WTC11 (cell line): Measurements from ENCODE around the gene MNT. TPM values are rescaled to one million over a fixed set of nuclear protein-coding genes. Genes with fewer than 3 reads are reported as not detected.

Experiments
- ATAC-seq: fragments of 200-7000 bp; cut with Tn5 transposase; 2 replicates; pipeline ENCODE4 v1.10.0; 2021; ENCODE audit warnings: mild to moderate bottlenecking, moderate library complexity
- CTCF ChIA-PET: fragments of 300-600 bp; sonication (Branson Sonifier 250); formaldehyde crosslinking; loops from one replicate; lab custom pipeline; 2021; ENCODE audit warnings: antibody characterized with exemption; lab: Charles Lee
- POLR2A ChIA-PET: fragments of 350-600 bp; sonication (Branson Sonifier 250); formaldehyde crosslinking; loops from one replicate; lab custom pipeline; 2021; ENCODE audit warnings: antibody characterized with exemption; lab: Charles Lee
- DNase-seq: peaks from one replicate; pipeline ENCODE4 v3.0.0; 2021; ENCODE audit warnings: low spot score
- H3K27ac Mint-ChIP-seq: 2 replicates; pipeline ENCODE4 v1.8.0; 2021; ENCODE audit warnings: mixed read lengths
- H3K27me3 Mint-ChIP-seq: 2 replicates; pipeline ENCODE4 v1.8.0; 2021; ENCODE audit warnings: low read depth, mild to moderate bottlenecking, moderate library complexity, mixed read lengths
- H3K36me3 Mint-ChIP-seq: 2 replicates; pipeline ENCODE4 v1.8.0; 2021; ENCODE audit warnings: mixed read lengths
- H3K4me1 Mint-ChIP-seq: 2 replicates; pipeline ENCODE4 v1.8.0; 2022; ENCODE audit warnings: mixed read lengths
- H3K4me3 Mint-ChIP-seq: 2 replicates; pipeline ENCODE4 v1.8.0; 2021; ENCODE audit warnings: mild to moderate bottlenecking, moderate library complexity, mixed read lengths
- H3K9me3 Mint-ChIP-seq: 2 replicates; pipeline ENCODE4 v1.8.0; 2021; ENCODE audit warnings: mixed read lengths
- CBFB ChIP-seq: sonication (generic); formaldehyde crosslinking; IDR thresholded peaks from 2 replicates; pipeline ENCODE4 v1.8.1; 2022; ENCODE audit warnings: mild to moderate bottlenecking, low read depth, missing genetic modification reagents
- ETV6 ChIP-seq: sonication (generic); formaldehyde crosslinking; IDR thresholded peaks from 2 replicates; pipeline ENCODE4 v1.8.1; 2022; ENCODE audit warnings: mild to moderate bottlenecking, missing genetic modification reagents
- FOXJ3 ChIP-seq: sonication (generic); formaldehyde crosslinking; IDR thresholded peaks from 2 replicates; pipeline ENCODE4 v1.9.0; 2021; ENCODE audit warnings: missing genetic modification reagents, mild to moderate bottlenecking, borderline replicate concordance
- GABPB1 ChIP-seq: sonication (generic); formaldehyde crosslinking; IDR thresholded peaks from 2 replicates; pipeline ENCODE4 v1.8.1; 2023; ENCODE audit warnings: mild to moderate bottlenecking, missing genetic modification reagents
- GRHL2 ChIP-seq: fragments of 250-450 bp; sonication (Bioruptor Pico); IDR thresholded peaks from 2 replicates; pipeline ENCODE4 v1.8.0; 2022; ENCODE audit warnings: mild to moderate bottlenecking, moderate library complexity; ENCODE audit not compliant: insufficient replicate concordance, severe bottlenecking
- GTF2I ChIP-seq: fragments of 250-450 bp; sonication (Bioruptor Pico); conservative IDR thresholded peaks from 2 replicates; pipeline ENCODE4 v1.4.0; 2021; ENCODE audit warnings: mild to moderate bottlenecking
- MYBL2 ChIP-seq: sonication (generic); formaldehyde crosslinking; IDR thresholded peaks from 2 replicates; pipeline ENCODE4 v1.8.1; 2023; ENCODE audit warnings: mild to moderate bottlenecking, moderate library complexity, missing genetic modification reagents
- NR1H2 ChIP-seq: sonication (generic); formaldehyde crosslinking; IDR thresholded peaks from 2 replicates; pipeline ENCODE4 v1.9.0; 2021; ENCODE audit warnings: mild to moderate bottlenecking, moderate library complexity, missing genetic modification reagents
- NR3C1 ChIP-seq: sonication (generic); formaldehyde crosslinking; conservative IDR thresholded peaks from 2 replicates; pipeline ENCODE4 v1.8.1; 2023; ENCODE audit warnings: low read depth, mild to moderate bottlenecking, missing genetic modification reagents
- RELA ChIP-seq: sonication (generic); formaldehyde crosslinking; IDR thresholded peaks from 2 replicates; pipeline ENCODE4 v1.8.1; 2022; ENCODE audit warnings: missing genetic modification reagents, mild to moderate bottlenecking, borderline replicate concordance
- SOX15 ChIP-seq: fragments of 250-450 bp; sonication (Bioruptor Pico); IDR thresholded peaks from 2 replicates; pipeline ENCODE4 v1.9.0; 2021; ENCODE audit warnings: mild to moderate bottlenecking
- TCF7 ChIP-seq: sonication (generic); formaldehyde crosslinking; IDR thresholded peaks from 2 replicates; pipeline ENCODE4 v1.8.0; 2022; ENCODE audit warnings: mild to moderate bottlenecking, low read depth, missing genetic modification reagents, moderate library complexity
- TEAD1 ChIP-seq: sonication (generic); formaldehyde crosslinking; IDR thresholded peaks from 2 replicates; pipeline ENCODE4 v1.8.0; 2022; ENCODE audit warnings: mild to moderate bottlenecking, missing genetic modification reagents
- ZNF396 ChIP-seq: fragments of 250-450 bp; sonication (Bioruptor Pico); IDR thresholded peaks from 2 replicates; pipeline ENCODE4 v1.8.0; 2021; ENCODE audit warnings: mild to moderate bottlenecking, moderate library complexity, borderline replicate concordance
- total RNA-seq: library from RNA; stranded (reverse); gene quantifications from 3 replicates; pipeline ENCODE4 v1.2.3, GENCODE V29; 2021
- TF ChIP-seq, protein P1 (sequence below): fragments of 250-450 bp; sonication (Bioruptor Pico); IDR thresholded peaks from 2 replicates; pipeline ENCODE4 v2.1.2; 2022; ENCODE audit warnings: mild to moderate bottlenecking, moderate library complexity
- TF ChIP-seq, protein P2 (sequence below): fragments of 250-450 bp; sonication (Bioruptor Pico); IDR thresholded peaks from 2 replicates; pipeline ENCODE4 v1.9.0; 2021; ENCODE audit warnings: mild to moderate bottlenecking, borderline replicate concordance
- TF ChIP-seq, protein P3 (sequence below): sonication (generic); formaldehyde crosslinking; conservative IDR thresholded peaks from 2 replicates; pipeline ENCODE4 v1.8.1; 2023; ENCODE audit warnings: mild to moderate bottlenecking, low read depth, missing genetic modification reagents, moderate library complexity
- TF ChIP-seq, protein P4 (sequence below): sonication (generic); formaldehyde crosslinking; IDR thresholded peaks from 2 replicates; pipeline ENCODE4 v1.8.1; 2022; ENCODE audit warnings: low read depth, mild to moderate bottlenecking, moderate library complexity, missing genetic modification reagents, borderline replicate concordance
- TF ChIP-seq, protein P5 (sequence below): sonication (generic); formaldehyde crosslinking; IDR thresholded peaks from 2 replicates; pipeline ENCODE4 v1.8.1; 2022; ENCODE audit warnings: mild to moderate bottlenecking, moderate library complexity, missing genetic modification reagents
- TF ChIP-seq, protein P6 (sequence below): sonication (generic); formaldehyde crosslinking; IDR thresholded peaks from 2 replicates; pipeline ENCODE4 v1.8.0; 2023; ENCODE audit warnings: missing genetic modification reagents

Gene MNT
- total RNA-seq, 1 experiment from 2014 or later: 21.6 TPM

DNA sequence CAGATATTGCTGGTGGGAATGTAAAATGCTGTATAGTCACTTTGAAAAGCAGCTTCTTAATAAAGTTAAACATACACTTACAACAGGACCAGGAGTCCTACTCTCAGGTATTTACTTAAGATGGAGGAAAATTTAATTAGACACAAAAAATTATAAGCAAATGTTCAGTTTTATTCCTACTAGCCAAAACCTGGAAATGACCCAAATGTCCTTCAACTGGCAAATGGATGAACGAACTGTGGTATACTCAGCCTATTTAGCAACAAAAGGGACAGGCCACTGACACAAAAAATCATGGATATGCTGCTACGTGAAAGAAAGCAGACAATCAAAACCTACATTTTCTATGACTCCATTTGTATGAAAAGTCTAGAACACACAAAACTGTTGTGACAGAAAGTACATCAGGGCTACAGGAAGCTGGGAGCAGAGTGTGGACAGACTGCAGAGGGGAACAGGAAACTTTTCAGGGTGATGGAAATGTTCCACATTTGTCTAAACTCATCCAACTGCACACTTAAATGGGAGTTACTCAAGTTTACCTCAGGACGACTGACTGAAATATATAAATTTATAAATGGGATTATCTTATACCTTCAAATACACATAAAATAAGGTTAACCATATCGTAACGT, 49.3 kb upstream of the MNT start:
- ChIA-PET CTCF (no interaction called here), POLR2A (no interaction called here)
- H3K4me1 Mint-ChIP-seq: peaks cover 6% of the 10 kb centered on the region; the same call in 1 of the 2 replicates
- H3K4me3 Mint-ChIP-seq: no peak overlapping the region
- no peaks in the 10 kb centered on the region for H3K27me3 Mint-ChIP-seq
- peaks cover 12% of the 10 kb centered on the region for H3K9me3 Mint-ChIP-seq
- TF ChIP-seq, protein P1, sequence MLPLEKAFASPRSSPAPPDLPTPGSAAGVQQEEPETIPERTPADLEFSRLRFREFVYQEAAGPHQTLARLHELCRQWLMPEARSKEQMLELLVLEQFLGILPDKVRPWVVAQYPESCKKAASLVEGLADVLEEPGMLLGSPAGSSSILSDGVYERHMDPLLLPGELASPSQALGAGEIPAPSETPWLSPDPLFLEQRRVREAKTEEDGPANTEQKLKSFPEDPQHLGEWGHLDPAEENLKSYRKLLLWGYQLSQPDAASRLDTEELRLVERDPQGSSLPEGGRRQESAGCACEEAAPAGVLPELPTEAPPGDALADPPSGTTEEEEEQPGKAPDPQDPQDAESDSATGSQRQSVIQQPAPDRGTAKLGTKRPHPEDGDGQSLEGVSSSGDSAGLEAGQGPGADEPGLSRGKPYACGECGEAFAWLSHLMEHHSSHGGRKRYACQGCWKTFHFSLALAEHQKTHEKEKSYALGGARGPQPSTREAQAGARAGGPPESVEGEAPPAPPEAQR: no peak
- TF ChIP-seq, protein P2, sequence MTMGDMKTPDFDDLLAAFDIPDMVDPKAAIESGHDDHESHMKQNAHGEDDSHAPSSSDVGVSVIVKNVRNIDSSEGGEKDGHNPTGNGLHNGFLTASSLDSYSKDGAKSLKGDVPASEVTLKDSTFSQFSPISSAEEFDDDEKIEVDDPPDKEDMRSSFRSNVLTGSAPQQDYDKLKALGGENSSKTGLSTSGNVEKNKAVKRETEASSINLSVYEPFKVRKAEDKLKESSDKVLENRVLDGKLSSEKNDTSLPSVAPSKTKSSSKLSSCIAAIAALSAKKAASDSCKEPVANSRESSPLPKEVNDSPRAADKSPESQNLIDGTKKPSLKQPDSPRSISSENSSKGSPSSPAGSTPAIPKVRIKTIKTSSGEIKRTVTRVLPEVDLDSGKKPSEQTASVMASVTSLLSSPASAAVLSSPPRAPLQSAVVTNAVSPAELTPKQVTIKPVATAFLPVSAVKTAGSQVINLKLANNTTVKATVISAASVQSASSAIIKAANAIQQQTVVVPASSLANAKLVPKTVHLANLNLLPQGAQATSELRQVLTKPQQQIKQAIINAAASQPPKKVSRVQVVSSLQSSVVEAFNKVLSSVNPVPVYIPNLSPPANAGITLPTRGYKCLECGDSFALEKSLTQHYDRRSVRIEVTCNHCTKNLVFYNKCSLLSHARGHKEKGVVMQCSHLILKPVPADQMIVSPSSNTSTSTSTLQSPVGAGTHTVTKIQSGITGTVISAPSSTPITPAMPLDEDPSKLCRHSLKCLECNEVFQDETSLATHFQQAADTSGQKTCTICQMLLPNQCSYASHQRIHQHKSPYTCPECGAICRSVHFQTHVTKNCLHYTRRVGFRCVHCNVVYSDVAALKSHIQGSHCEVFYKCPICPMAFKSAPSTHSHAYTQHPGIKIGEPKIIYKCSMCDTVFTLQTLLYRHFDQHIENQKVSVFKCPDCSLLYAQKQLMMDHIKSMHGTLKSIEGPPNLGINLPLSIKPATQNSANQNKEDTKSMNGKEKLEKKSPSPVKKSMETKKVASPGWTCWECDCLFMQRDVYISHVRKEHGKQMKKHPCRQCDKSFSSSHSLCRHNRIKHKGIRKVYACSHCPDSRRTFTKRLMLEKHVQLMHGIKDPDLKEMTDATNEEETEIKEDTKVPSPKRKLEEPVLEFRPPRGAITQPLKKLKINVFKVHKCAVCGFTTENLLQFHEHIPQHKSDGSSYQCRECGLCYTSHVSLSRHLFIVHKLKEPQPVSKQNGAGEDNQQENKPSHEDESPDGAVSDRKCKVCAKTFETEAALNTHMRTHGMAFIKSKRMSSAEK (CRISPR knock-in tag): no peak
- TF ChIP-seq GABPB1 (CRISPR knock-in tag) (no peak), TCF7 (no peak), RELA (CRISPR knock-in tag) (no peak), ETV6 (CRISPR knock-in tag) (no peak), GRHL2 (CRISPR knock-in tag) (no peak), SOX15 (CRISPR knock-in tag) (no peak), GTF2I (CRISPR knock-in tag) (no peak), FOXJ3 (CRISPR knock-in tag) (no peak), MYBL2 (no peak), ZNF396 (no peak), CBFB (no peak), NR3C1 (CRISPR knock-in tag) (no peak), NR1H2 (CRISPR knock-in tag) (no peak), TEAD1 (CRISPR knock-in tag) (no peak)
- TF ChIP-seq, protein P3, sequence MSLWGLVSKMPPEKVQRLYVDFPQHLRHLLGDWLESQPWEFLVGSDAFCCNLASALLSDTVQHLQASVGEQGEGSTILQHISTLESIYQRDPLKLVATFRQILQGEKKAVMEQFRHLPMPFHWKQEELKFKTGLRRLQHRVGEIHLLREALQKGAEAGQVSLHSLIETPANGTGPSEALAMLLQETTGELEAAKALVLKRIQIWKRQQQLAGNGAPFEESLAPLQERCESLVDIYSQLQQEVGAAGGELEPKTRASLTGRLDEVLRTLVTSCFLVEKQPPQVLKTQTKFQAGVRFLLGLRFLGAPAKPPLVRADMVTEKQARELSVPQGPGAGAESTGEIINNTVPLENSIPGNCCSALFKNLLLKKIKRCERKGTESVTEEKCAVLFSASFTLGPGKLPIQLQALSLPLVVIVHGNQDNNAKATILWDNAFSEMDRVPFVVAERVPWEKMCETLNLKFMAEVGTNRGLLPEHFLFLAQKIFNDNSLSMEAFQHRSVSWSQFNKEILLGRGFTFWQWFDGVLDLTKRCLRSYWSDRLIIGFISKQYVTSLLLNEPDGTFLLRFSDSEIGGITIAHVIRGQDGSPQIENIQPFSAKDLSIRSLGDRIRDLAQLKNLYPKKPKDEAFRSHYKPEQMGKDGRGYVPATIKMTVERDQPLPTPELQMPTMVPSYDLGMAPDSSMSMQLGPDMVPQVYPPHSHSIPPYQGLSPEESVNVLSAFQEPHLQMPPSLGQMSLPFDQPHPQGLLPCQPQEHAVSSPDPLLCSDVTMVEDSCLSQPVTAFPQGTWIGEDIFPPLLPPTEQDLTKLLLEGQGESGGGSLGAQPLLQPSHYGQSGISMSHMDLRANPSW (CRISPR knock-in tag): no peak
- TF ChIP-seq, protein P4, sequence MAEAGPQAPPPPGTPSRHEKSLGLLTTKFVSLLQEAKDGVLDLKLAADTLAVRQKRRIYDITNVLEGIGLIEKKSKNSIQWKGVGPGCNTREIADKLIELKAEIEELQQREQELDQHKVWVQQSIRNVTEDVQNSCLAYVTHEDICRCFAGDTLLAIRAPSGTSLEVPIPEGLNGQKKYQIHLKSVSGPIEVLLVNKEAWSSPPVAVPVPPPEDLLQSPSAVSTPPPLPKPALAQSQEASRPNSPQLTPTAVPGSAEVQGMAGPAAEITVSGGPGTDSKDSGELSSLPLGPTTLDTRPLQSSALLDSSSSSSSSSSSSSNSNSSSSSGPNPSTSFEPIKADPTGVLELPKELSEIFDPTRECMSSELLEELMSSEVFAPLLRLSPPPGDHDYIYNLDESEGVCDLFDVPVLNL (CRISPR knock-in tag): no peak
- TF ChIP-seq, protein P5, sequence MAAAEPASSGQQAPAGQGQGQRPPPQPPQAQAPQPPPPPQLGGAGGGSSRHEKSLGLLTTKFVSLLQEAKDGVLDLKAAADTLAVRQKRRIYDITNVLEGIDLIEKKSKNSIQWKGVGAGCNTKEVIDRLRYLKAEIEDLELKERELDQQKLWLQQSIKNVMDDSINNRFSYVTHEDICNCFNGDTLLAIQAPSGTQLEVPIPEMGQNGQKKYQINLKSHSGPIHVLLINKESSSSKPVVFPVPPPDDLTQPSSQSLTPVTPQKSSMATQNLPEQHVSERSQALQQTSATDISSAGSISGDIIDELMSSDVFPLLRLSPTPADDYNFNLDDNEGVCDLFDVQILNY: no peak
- TF ChIP-seq, protein P6, sequence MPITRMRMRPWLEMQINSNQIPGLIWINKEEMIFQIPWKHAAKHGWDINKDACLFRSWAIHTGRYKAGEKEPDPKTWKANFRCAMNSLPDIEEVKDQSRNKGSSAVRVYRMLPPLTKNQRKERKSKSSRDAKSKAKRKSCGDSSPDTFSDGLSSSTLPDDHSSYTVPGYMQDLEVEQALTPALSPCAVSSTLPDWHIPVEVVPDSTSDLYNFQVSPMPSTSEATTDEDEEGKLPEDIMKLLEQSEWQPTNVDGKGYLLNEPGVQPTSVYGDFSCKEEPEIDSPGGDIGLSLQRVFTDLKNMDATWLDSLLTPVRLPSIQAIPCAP (CRISPR knock-in tag): no peak
- TF ChIP-seq, all 79 proteins: peak for 0
- peak overlapping the region; percentile 57; the same call in 1 of the 2 replicates for H3K27ac Mint-ChIP-seq
- peaks cover 26% of the 10 kb centered on the region for H3K36me3 Mint-ChIP-seq
- ATAC-seq (no peak), DNase-seq (no peak)
